ENCODE results near the gene SLC38A4.

DNA sequence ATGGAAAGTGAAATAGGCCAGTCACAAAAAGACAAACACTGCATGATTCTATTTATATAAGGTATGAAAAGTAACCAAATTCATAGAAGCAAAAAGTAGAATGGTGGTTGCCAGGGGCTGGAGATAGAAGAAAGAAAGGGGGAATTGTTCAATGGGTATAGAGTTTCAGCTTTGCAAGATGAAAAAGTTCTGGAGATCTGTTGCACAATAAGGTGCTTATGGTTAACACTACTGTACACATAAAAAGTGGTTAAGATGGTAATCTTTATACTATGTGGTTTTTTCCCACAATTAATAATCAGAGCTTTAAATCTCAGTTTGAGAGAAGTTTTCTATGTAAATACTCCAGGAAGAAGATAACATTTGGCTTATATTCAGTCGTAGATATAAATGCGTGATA is 73.4 kb downstream of the SLC38A4 start:
- TF ChIP-seq CTCF (conservative IDR thresholded peaks at IDR 0.05): no peak
- no peak for TF ChIP-seq ZFX (IDR thresholded peaks at IDR 0.05)
